GM18861 (cell line): ENCODE data around the gene MTHFD1L.
"Not testable (repeated sequence)": the region's sequence is repeated elsewhere in the genome, so short reads cannot be mapped to it uniquely, and the experiment has no call there.

ENCODE experiments used
- ATAC-seq: cut with Tn5 transposase; IDR thresholded peaks from one replicate; pipeline ENCODE4 v1.9.1; 2021; ENCODE audit not compliant: unreplicated experiment

The MTHFD1L gene

DNA sequence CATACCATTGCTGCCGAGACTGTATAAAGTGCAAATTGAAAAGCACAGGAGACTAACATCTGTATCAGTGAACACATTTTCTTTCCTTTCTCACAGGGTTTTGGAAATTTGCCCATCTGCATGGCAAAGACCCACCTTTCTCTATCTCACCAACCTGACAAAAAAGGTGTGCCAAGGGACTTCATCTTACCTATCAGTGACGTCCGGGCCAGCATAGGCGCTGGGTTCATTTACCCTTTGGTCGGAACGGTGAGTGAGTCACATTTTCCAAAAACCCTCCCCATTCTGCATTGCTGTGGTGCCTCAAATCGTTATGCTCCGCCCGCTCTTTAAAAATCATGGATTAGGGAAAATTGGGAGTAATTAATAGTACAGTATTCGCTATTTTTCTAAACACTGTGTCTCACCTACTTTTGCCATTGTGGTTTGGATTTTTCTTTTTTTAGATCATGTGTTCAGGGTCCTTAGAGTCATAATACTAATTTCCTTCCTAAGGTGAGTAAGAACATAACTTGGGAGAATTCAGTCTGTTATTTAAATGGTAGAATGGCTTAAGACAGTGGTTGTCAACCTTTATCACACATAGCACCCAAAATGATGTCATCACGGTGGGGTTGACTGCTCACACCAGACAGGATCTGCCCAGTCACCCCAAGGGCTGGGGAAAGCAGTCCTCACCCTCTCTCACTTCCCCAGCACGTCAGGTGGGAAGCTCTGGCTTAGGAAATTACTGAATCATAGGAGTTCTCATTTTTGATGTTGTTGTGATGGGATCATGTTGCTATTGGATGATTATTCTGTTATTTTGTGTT, 171.6 kb downstream of the MTHFD1L start:
- ATAC-seq, result no peak

DNA sequence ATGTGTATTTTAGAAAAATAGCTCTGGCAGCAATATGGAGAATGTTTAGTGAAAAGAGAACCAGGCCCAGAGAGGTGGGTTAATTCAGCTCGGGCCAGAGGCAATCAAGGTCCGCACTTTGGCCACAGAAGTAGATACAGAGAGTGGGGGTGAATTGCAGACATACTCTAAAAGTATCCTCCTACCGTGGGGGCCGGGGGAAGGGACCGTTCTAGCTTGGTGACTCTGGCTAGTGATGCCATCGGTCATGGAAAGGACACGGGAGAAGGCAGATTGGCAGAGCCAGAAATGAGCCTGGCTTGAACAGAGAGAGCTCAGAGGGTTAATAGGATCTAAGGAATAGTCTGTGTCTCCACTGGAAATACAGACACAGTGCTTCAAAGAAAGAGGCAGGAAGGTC, 173.1 kb downstream of the MTHFD1L start:
- no peak for ATAC-seq

DNA sequence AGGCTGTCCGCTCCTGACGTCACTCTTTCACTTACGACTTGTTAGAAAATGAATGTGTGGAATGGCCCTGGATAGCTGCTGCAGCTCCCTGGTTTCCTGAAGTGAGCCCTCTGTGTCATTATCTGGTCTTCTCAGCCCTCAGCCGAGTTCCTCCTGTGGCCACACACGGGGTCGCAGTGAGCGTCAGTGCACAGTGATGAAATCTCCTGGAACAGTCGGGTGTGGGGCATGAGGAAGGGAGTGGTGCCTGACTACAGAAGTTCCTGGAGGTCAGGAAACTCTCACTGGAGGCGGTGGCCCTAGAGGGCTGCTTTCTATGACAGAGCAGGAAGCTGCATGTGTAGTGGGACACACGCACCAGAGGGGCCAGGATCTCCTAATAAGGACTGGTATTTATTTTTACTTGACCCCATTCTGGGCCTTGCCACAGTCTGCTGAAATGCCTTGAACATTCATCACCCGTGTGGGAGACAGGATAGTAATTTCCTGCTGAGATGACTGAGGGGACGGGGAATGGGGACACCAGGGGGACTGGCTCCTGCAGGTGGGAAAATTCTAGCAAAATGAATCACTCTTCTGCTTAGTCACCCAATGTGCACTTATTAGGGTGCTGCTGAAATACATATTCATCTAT, 175.5 kb downstream of the MTHFD1L start:
- ATAC-seq, result not testable (repeated sequence)

DNA sequence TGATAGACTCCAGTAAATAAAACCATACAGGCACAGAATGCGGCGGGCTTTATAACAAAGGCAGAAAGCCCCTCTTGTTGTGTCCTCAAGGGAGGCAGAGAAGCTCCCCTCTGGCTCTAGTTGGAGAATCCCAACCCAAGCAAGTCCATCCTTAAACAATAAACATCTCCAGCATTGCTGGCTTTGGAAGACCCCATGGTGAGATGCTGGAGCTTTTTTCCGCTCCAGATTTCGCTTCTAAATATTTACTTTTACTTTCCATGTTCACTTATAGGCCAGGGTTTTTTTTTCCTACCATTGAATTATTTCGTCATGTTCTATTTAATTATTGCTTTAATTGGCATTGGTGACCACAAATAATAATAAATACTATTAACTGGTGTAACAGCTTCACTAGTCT, 176.2 kb downstream of the MTHFD1L start:
- no peak for ATAC-seq

DNA sequence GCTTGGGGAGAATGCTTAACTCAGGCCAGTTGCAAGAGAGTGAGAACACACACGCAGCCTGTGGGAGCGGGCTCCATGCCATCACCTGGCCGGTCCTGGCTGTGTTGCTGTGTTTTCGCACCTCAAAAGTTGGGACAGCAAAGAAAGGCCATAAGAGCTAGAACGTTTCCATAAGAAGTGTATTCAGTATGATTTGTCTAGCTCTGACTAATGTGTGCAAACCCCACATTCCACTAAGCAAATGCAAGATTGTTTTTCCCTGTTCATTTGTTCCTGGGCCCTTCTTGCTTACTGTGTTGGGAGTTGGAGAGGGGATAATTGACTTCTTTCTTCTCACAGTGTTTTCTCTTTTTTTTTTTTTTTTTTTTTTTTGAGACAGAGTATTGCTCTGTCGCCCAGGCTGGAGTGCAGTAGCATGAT, 177.4 kb downstream of the MTHFD1L start:
- ATAC-seq, result not testable (repeated sequence)

DNA sequence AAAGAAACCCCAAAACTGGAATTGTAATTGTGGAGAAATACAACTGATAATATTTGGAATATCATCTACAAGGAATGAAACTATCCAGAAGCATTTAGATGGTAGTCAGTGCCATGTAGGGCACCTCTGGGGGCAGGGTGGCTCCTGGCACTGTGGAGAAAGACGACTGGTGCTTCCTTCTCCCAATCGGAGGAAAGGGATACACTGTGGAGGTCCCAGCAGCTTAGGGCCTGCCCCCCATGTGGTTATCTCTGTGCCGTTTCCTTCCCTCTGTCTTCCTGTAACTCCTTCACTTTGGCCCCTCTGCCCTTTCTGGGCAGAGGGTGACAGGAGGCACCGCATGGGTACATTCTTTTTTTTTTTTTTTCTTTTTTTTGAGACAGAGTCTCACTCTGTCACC, 178.4 kb downstream of the MTHFD1L start:
- ATAC-seq, result no peak

DNA sequence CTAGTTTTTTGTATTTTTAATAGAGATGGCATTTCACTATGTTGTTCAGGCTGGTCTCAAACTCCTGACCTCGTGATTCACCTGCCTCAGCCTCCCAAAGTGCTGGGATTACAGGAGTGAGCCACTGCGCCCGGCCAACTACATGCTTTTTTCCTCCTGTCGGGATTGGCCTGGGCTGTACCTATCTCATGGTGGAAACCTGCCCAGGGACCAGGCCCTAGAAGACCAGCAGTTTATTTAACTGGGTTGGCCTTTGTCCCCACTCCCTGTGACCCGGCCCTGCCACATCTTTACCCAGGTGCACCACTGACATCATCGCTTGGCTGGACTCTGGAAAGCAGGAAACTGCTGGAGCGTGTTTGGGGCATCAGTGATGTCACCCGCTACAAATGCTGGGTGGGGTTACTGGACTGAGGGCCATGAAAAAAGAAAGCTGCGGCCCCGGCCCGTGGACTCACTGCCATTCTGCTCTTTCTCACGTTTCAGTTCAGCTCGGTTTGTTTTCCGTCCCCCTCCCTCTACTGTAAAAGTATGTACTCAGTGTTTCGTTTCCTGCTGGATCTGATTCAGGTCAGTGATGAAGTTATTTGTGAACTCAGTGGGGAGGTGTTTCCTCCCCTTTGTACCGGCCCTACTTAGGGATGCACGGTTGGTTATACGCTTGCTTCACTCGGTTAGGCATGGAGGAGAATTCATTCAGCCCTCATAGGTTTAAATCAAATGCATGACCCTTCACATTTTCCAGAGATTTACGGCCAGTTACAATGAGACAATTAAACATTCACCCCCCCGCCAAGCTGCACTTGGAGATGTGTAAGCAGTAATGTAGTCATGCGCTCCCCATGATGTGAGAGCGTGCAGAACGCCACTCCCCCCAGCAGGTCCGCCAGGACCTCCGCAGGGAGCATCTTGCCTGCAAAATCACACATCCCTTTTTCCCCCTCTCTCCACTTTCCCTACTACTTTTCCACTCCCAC, 179.3 kb downstream of the MTHFD1L start:
- no peak for ATAC-seq

DNA sequence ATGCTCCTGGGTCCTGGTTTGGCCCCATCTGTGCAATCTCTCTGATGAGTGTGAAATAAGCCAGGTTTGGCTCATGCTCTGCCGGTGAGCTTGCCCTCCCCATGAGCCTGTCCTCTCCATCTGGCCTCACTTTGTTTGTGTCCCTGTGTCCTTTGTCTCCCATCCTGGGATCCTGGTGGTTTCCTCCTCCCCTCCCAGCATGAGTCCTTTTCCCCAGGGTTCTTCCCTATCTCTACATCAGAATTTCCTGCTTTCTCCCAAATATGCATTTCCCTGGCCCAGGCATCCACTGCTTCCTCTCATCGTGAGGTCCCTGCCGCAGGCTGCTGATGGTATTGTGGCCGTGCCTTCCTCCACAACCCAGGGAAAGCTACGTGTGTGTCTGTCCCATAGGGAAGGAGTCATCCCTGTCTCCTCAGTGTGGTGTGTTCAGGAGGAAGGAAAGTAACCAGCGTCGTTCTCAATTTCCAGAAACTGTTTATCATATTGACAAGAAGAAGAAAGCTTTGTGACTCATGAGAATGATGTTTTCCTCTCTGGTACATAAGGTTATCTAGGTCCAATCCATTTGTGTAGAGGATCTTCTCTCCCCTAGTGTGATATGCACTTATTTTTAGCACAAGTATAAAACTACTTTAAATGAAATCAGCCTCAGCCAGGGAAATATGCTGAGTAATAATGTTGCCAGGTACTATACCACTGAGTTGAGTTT, 180.2 kb downstream of the MTHFD1L start:
- not testable (repeated sequence) for ATAC-seq

DNA sequence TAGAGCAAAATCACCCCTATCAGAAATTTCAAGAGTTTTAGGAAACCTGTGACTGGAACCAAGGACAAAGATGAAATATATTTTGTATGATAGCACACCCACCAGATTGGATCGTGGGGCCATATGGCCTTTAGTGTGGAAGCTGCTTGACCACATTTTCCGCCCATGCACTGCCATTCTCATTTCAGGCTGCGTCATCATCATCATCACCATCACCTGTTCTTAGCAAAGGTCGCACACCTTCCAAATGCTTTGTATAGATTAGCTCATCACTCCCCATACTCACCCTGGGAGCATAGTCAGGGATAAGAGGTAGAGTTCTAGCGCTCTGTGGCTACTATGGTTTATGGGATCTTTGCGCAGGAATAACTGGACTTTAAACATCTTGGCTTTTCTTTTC, 185.7 kb downstream of the MTHFD1L start:
- ATAC-seq, result no peak

DNA sequence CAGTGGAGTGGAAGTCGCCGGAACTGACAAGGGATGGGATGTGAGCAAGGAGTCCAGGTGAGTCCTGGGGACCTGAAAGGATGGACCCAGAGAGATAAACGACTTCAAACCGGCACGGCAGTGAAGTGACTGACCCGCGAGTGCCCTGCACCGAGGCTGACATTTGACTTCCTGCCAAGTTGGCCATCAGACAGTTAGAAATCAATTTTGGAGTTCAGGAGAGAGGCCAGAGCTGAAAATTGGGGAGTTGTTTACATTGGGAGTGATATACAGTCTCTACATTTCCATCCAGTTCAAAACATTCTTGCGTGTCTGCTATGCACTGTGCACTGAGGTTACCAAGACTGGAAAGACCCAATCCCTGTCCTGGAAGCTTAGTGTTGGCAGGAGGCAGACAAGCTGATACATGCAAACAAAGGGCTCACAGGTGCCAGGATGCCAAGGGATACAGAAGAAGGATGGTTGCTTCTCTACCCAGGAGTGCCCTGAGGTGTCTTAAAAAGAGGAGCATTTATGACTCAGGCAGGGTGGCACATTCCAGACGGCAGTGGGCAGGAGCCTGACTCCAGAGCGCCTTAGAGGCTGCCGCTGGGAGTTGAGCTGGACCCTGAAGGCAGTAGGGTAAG, 186.6 kb downstream of the MTHFD1L start:
- no peak for ATAC-seq

DNA sequence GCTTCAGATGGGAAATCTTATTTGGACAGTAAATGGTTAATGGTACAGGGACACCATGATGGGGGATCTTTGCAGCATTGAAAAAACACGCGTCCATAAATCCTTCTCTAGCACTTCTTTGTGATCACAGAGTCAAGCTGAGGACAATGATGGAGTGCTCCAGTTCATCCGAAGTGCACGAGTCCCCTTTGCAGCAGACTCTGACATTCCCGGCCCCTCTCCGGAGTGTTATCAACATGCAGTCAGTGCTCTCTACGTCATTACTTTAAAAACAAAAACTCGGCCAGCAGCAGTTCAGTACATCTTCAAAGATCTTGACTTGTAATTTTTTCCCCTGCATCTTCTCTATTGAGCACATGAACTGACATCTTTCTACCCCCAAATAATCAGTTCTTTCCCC, 188.8 kb downstream of the MTHFD1L start:
- no peak for ATAC-seq

DNA sequence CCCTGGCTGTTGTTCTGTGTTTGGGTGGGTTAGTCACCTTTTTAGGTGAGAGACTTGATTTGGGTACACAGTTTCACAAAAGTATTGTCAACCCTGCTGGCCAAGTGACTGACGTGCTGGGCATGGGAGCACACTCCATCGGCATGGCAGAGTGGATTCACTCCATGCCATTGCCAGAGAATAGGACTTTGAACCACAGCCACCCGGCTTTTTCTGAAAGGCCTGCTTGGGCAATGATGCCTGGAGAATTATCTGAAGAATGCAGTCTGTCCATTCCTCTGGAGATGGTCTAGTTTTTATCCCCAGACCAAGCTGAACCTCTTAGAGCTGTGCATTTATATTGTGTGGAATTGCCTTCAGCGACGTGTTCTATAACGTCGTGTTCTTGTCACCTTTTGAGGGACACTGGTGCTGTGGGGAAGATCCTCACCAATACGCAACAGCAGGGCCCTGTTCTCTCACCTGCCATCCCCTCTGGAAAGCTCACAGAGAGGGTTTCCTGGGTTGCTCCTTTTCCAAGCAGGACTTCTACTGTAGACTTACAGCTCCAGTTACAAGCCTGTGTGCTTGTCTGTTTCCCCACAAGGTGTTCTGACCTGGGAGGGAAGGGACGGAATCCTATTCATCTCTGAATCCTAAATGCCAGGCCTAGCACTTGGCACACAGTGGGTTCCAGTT, 190.9 kb downstream of the MTHFD1L start:
- ATAC-seq, result no peak

DNA sequence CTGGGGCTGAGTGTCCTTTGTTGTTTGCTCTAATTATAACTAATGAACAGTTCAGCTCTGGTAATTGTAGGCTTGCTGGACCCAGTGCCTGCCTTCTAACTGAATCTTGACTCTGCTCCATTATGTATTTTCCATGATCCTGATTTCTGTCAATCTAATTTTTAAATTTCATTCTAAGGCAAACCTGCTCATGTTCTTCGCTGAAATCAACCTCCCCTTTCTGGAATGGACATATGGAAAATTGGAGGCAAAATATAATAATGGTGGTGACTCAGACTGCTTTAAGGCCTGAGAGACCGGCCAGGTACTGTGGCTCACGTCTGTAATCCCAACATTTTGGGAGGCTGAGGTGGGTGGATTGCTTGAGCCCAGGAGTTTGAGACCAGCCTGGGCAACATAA, 191.6 kb downstream of the MTHFD1L start:
- ATAC-seq, result no peak

DNA sequence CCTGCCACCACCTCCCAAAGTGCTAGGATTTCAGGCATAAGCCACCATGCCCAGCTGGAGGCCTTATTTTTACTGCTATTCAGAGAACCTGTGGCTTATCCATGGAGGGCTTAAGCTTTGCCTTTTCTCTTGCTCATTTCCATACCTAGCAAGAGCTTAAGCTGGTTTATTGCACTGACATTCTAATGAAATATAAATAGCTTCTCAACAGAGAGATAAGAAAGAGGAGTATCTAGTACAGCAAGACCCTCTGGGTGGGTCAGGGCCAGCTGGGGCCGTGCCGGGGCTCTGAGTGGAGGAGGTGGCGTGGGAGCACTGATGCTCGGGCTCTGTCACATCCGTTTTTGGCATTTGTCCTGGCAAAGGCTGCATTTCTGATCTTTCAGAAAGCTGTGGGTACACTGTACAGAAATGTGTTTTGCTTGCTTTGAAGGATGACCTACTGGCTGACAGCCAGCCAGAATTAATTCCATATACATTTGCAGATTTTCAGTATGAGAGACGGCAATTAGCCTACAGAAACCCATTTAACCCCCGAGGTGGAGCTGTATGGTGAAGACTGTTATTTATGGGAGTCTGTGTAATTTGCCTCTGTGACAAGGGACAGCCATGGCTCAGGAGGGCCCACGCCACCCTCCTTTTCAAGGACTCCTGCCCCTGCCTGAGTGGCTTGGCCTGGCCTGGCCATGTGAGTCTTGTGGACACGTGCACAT, 192.7 kb downstream of the MTHFD1L start:
- no peak for ATAC-seq

DNA sequence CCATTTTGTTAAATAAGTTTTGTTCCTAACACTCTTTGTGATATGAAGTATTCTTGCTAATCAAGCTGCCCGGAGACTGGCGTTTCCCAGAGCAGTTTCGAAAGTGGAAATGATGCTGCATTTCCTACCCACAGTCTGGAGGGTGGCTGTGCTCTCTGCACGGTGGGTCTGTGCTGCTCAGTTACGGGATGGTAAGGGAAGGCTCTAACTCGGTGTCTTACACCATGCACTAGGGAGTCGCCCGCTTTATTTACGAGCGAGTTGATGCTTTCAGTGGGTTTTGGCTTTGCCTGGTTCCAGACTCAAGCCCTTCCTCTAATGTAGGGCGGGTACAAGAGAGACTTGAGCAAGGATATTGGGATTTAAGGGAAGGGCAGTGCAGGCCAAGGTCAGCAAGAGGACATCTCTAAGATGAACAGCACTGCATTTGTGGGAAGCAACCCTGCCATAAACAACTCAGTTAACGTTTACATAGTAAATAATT, 194.2 kb downstream of the MTHFD1L start:
- no peak for ATAC-seq

DNA sequence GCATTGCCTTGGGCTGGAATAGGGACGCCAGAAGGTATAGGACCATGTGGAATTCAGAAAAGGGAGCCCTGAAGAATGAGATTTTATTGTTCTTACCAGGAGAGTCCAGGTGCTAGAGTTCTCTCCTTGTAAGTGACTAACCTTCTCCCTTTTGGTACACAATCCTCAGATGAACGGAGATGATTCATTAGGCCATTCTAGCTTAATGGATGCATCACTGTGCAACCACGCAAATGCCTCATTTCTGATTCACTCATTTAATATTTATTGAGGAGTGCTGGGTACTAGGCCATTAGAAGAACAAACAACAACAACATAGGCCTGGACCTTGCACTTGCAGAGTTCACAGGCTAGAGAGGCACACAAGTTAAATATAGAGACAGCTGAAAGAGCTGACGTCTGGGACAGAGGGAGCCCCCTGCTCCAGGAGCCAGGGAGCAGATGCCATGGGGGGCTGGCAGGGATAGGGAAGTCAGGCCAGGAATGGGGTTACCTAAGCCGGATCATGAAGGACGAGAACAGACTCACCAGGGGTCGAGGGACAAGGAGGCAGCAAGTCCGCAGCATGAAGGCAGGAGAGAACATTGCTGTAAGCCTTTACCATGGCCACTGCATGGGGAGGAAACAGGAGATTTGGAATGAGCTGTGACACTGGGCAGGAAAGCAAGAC, 194.7 kb downstream of the MTHFD1L start:
- ATAC-seq, result no peak

DNA sequence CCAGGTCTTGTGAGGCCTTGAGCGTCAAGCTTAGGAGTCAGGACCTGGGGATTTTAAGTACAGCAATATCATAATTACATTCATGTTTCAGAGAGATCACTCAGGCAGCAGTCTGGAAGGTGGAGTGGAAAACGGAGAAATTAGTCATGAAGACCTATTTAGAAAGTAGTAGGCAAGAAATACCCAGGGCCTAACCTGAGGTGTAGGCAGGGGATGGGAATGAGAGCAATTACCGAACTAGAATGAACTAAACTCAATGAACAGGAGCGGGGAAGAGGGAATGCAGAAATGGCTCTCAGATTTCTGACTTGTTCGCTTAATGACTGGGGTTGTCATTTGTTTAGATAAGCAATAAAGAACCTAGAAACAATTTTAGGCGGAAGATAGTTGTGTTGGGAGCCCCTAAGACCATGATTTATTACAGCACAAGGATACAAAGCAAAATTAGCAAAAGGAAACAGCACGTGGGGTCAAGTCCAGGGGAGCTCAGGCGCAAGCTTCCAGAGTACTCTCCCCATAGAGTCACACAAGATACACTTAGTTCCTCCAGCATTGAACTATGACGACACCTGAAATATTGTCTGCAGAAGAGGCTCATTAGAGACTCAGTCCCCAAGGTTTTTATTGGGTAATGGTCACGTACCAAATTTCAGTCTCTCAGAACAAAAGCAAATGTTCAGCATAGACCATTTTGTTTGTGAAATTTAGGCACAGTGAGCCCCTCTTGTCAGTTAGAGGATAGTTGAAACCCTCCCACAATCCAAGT, 195.4 kb downstream of the MTHFD1L start:
- no peak for ATAC-seq

DNA sequence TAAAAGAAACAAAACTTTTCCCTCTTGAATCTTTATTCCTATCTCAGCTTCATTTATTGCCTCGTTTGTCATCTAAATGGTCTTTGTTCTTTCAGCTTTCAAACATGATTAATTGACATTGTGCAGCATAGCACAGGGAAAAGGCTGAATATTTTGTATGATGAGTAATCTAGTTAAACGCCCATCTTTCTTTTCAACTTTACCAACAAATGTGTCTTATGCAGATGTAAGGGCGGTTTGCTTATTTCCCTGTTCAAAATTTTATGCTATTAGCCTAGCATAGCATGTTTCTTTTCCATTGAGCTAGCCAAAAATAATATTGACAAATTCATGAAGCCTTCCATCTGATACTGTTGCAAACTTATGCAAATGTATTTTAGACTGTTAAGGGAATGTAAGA, 197.8 kb downstream of the MTHFD1L start:
- ATAC-seq, result no peak
